Endothelial cell of umbilical vein (primary cell): ENCODE measurements around the gene OR10P1.

Source experiments
- CTCF ChIP-seq, 2 donors: IDR thresholded peaks; 1 replicate in 1 of 2; 2 replicates in 1 of 2; pipeline ENCODE4 v1.5.1; 2011; ENCODE audit warnings: low read length in 2 of 2, mild to moderate bottlenecking in 2 of 2, moderate library complexity in 2 of 2, control low read depth in 1 of 2, inconsistent platforms in 1 of 2, low read depth in 1 of 2; ENCODE audit not compliant: insufficient read depth in 1 of 2; ENCODE audit errors: extremely low read depth in 1 of 2
- EZH2 ChIP-seq: IDR thresholded peaks from 2 replicates; pipeline ENCODE4 v1.6.1; 2012; ENCODE audit warnings: borderline replicate concordance, low read depth, mild to moderate bottlenecking, moderate library complexity, low read length, inconsistent platforms; ENCODE audit not compliant: severe bottlenecking
- FOS ChIP-seq: IDR thresholded peaks from 2 replicates; pipeline ENCODE4 v1.6.1; 2011; ENCODE audit warnings: mild to moderate bottlenecking, low read length, moderate library complexity, borderline replicate concordance; ENCODE audit not compliant: insufficient read depth
- GATA2 ChIP-seq: IDR thresholded peaks from 2 replicates; pipeline ENCODE4 v1.7.0; 2011; ENCODE audit warnings: low read depth, mild to moderate bottlenecking, moderate library complexity, mixed read lengths, low read length; ENCODE audit not compliant: insufficient read length, insufficient read depth
- JUN ChIP-seq: IDR thresholded peaks from 2 replicates; pipeline ENCODE4 v1.6.1; 2011; ENCODE audit warnings: borderline replicate concordance, low read depth; ENCODE audit not compliant: insufficient read length, insufficient read depth
- MAX ChIP-seq: IDR thresholded peaks from 2 replicates; pipeline ENCODE4 v1.6.1; 2011; ENCODE audit not compliant: insufficient read depth, insufficient read length
- MYC ChIP-seq: IDR thresholded peaks from one replicate; pipeline ENCODE4 v1.6.1; 2011; ENCODE audit warnings: mild to moderate bottlenecking, low read depth, low read length
- POLR2A ChIP-seq: IDR thresholded peaks from 2 replicates; pipeline ENCODE4 v1.6.1; 2012; ENCODE audit warnings: low read depth, mild to moderate bottlenecking, control low read depth, low read length
- POLR2AphosphoS5 ChIP-seq: IDR thresholded peaks from 2 replicates; pipeline ENCODE4 v1.6.1; 2012; ENCODE audit warnings: low read depth, mild to moderate bottlenecking, control low read depth, low read length, moderate library complexity; ENCODE audit not compliant: insufficient read depth

- TF ChIP-seq POLR2A (no peak), MYC (no peak), CTCF (IDR thresholded peaks at IDR 0.05; ENCODE audit: extremely low read depth in 1 of 2, insufficient read depth in 1 of 2, low read depth in 1 of 2, low read length in 2 of 2) (no peak), MAX (no peak), JUN (no peak), EZH2 (no peak), FOS (no peak), GATA2 (no peak), POLR2AphosphoS5 (no peak)
Observed at GRCh38 chr12:55686366-55687010, 49.8 kb downstream of the OR10P1 start.
